Fibroblast of the aortic adventitia (primary cell): Measurements from ENCODE around the gene RASGEF1B. TPM values are rescaled to one million over a fixed set of nuclear protein-coding genes. Genes with fewer than 3 reads are reported as not detected.
"Not testable (repeated sequence)": the region's sequence is repeated elsewhere in the genome, so short reads cannot be mapped to it uniquely, and the experiment has no call there.

Experiments
- DNase-seq: peaks from one replicate; pipeline ENCODE4 v3.0.0-alpha.2; 2010; ENCODE audit warnings: low read depth
- H3K4me3 ChIP-seq: 2 replicates; pipeline ENCODE4 v1.5.1; 2011; ENCODE audit warnings: low read depth, mild to moderate bottlenecking, control low read depth, low read length, moderate library complexity
- total RNA-seq: library from RNA; depleted of rRNA; stranded (reverse); fragments of >200 nt; gene quantifications from 2 replicates; pipeline ENCODE4 v1.2.3, GENCODE V29; 2012; ENCODE audit warnings: low replicate concordance
- TF ChIP-seq, protein P1 (sequence below): IDR thresholded peaks from 2 replicates; pipeline ENCODE4 v1.5.1; 2011; ENCODE audit warnings: mild to moderate bottlenecking, low read length, control low read depth, inconsistent platforms; ENCODE audit not compliant: insufficient read depth

RASGEF1B gene
- total RNA-seq, 1 donor = 1.2 TPM

DNA sequence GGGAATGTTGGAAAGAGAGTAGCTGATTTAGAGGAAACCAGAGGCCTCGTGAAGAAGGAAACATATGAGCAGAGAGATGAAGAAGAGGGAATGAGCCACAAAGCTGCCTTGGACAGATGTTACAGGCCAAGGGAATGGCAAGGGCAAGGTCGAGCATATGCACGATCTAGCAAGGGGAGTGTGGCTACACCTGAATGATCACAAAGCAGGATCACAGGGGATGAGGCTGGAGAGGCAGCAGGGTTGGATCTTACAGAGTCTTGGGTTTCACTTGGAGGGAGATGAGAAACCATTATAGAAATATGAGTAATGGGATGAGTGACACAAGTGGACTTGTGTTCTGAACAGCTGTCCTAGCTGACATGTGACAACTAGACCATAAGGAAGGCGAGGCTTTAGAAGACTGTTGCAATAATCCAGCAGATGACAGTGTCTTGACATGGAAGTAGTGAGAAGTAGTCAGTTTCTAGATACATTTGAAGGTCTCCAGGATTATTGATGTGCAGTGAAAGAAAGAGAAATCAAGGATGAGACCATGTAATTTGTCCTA, 58.7 kb downstream of the RASGEF1B start:
- no peak overlapping the region for H3K4me3 ChIP-seq
- TF ChIP-seq, protein P1, sequence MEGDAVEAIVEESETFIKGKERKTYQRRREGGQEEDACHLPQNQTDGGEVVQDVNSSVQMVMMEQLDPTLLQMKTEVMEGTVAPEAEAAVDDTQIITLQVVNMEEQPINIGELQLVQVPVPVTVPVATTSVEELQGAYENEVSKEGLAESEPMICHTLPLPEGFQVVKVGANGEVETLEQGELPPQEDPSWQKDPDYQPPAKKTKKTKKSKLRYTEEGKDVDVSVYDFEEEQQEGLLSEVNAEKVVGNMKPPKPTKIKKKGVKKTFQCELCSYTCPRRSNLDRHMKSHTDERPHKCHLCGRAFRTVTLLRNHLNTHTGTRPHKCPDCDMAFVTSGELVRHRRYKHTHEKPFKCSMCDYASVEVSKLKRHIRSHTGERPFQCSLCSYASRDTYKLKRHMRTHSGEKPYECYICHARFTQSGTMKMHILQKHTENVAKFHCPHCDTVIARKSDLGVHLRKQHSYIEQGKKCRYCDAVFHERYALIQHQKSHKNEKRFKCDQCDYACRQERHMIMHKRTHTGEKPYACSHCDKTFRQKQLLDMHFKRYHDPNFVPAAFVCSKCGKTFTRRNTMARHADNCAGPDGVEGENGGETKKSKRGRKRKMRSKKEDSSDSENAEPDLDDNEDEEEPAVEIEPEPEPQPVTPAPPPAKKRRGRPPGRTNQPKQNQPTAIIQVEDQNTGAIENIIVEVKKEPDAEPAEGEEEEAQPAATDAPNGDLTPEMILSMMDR = no peak

DNA sequence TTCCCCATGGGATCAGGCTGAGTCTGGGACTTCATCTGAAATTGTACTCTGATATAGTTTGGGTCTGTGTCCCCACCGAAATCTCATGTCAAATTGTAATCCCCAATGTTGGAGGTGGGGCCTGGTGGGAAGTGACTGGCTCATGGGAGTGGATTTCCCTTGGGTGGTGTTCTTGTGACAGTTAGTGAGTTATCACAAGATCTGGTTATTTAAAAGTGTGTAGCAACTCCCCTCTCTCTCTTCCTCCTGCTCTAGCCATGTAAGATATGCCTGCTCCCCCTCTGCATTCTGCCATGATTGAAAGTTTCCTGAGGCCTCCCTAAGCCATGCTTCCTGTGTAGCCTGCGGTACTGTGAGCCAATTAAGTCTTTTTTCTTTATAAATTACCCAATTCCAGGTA, 61.0 kb downstream of the RASGEF1B start:
- no peak overlapping the region for H3K4me3 ChIP-seq
- TF ChIP-seq, protein P1 = no peak

More for the DNA sequence above, 58.7 kb downstream of the RASGEF1B start:
- no peak for DNase-seq

DNA sequence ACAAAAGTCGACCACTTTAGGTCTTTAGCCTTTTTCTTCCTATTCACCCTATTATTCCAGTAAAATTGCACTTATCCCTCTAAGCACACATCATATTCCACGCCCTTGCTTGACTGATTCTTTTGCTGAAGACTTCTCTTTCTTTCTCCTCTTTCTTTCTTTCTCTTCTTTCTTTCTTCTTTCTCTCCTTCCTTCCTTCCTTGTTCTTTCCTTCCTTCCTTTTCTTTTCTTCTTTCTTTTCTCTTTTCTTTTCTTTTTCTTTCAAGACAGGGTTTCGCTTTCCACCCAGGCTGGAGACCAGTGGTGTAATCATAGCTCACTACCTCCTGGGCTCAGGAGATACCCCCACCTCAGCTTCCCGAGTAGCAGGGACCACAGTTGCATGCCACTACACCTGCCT, 61.9 kb downstream of the RASGEF1B start:
- no peak overlapping the region for H3K4me3 ChIP-seq
- DNase-seq = no peak
- TF ChIP-seq, protein P1 = no peak

More for the DNA sequence above, 61.0 kb downstream of the RASGEF1B start:
- DNase-seq = no peak

DNA sequence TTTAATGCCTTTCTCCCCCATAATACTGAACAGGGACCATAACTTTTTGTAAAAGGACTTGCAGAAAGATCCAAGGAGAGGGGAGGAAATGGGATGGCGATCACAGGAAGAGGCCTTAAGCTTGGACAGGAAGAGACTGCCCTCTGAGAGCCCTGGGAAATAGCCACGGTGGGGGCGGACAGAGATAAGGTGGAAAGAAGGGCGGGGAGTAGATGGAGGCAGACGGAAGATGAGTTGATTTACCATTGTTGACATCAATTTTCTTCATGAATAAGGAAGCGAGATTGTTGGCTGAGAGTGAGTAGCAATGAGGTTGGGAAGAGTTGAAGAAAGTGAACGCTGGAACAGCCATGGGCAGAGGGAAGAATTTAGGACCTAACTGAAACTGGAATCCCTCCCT, 63.4 kb downstream of the RASGEF1B start:
- DNase-seq = no peak
- TF ChIP-seq, protein P1 = no peak
- H3K4me3 ChIP-seq = no peak overlapping the region

DNA sequence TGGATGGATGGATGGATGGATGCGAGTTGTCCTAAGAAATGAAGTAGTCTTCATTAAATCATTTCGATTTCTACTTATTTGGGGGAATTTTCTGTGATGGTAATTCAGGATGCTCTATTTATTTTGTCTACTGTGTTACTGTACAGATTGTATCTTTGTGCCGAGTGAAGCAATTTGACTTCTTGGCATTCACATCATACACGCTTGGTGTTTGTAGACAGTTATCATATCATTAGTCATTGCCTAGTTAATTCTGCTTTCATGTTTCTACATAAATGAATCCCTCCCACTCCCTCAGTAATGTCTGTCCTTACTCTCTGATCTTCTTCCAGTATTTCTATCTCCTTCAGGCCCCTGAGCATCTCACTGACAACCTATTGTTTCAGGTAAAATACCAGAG, 64.0 kb downstream of the RASGEF1B start:
- TF ChIP-seq, protein P1 = no peak
- no peak for DNase-seq
- H3K4me3 ChIP-seq = no peak overlapping the region

DNA sequence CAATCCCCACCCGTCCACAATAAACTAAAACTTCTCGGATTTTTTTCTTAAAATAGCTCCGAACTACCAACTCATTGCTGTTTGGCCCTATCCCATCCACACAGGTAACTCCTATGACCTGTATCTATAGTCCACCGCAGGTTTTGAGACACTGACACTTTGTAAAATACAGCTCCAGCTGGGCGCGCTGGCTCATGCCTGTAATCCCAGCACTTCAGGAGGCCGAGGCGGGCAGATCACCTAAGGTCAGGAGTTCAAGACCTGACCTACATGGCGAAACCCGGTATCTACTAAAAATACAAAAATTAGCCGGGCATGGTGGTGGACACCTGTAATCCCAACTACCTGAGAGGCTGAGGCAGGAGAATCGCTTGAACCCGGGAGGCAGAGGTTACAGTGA, 65.2 kb downstream of the RASGEF1B start:
- DNase-seq, H3K4me3 ChIP-seq: not testable (repeated sequence)

DNA sequence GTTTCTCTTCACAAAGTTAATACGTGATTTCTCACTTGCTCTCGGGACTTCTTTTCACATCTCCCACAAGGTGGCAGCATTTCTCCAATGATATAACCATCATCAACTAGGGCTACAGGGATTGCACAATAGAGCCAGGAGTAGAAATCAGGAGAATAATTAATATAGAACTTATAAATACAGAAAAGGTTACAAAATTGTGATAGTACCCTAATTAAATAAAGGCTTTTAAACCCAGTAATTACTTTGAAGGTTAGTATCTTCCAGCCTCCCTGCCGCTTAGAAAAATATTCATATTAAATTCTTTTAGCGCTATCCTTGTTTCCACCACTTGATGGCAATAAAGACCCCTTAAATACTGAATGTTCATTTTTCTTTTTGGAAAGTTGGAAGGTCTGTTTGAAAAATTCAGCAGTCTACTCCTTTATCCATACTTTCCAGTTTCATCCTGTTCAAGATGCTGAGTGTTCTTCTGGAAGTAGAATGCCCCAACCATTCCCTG, 65.8 kb downstream of the RASGEF1B start:
- peak; percentile 86 for DNase-seq
- TF ChIP-seq, protein P1 = peak; percentile 62
- H3K4me3 ChIP-seq = no peak overlapping the region
